Posterior vena cava (tissue), 2 donors: ENCODE data around the gene ULK4. TPM values are rescaled to one million over a fixed set of nuclear protein-coding genes. Genes with fewer than 3 reads are reported as not detected.

Experiments
- DNase-seq: peaks from one replicate; pipeline ENCODE4 v3.0.0-alpha.2; 2020; ENCODE audit warnings: low spot score
- intact Hi-C, 2 donors: fragments of 100-400 bp; cut with DNase I; formaldehyde crosslinking; loops; one replicate each; pipeline versions ENCODE4 v1.14.1 to v1.14.2; 2022 to 2023
- total RNA-seq, 2 donors: library from RNA; stranded (reverse); fragmentation: NEBNext Ultra II Directional; extraction: Animal tissue kit (Norgen Biotek cat#: 25700); gene quantifications; one replicate each; pipeline ENCODE4 v1.2.1, GENCODE V29; 2021
- donor health status: DM: yes; HTN: yes; CAD: no.
- donor health status: DM: yes; HTN: yes; CAD: no.

The ULK4 gene
- total RNA-seq, 2 donors from 2014 or later, result 7.5 to 7.8 TPM

DNA sequence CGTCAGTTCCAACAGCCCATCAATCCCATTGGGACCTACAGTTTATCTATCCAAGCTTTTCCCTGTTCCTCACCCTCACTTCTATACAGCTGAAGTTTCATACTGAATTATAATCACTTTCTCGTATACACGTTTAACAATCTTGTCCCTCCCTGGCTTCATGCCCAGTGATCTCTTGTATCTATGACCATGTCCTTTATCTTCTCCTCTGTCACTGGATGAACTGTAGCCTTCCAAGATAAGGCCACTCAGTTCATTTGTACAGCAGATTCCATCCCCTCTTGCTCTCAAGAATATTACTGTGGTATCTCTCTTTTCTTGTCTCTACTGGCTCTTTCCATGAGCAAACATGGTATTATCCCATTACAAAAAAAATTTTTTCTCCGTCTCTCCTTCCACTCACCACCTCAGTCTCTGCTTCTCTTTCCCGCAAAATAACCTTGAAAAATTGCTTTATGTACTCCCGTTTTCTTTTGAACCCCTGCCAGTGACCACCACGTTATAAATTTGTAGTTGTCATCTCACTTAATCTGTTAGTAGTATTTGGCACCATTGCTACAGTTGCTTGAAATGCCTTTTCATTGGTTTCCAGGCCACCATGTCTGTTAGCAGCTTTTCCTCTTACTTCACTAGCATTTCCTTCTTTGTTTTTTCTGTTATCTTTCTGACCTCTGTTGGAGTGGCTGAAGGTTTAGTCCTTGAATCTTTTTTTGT, 753.2 kb downstream of the ULK4 start:
- intact Hi-C loops, result loop anchor here in 1 of 2 donors (10.0 kb wide), 1 partner anchor 624 kb away; no protein-coding TSS in a partner anchor

DNA sequence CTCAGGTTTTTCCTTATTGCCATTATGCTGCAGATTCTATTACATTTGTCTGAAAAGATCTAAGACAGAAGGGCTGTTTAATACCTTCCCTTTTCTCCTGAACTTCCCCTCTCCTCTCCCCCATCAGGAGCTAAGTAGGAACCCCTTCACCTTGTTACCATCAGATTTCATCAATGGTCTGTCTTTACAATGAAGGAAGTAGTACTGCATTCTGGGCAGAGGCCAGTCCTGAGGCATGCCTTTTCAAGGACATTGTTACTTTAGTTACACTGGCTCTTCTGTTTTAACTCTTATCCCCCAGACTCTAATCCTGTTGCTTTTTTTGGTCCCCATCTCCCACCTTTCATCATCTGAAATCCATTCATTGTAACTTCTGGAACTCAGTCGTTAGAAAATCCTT, 754.5 kb downstream of the ULK4 start:
- DNase-seq, result no peak
- intact Hi-C loops, result loop anchor here in 1 of 2 donors (10.0 kb wide), 1 partner anchor 623 kb away; no protein-coding TSS in a partner anchor

More for the DNA sequence above, 753.2 kb downstream of the ULK4 start:
- no peak for DNase-seq

DNA sequence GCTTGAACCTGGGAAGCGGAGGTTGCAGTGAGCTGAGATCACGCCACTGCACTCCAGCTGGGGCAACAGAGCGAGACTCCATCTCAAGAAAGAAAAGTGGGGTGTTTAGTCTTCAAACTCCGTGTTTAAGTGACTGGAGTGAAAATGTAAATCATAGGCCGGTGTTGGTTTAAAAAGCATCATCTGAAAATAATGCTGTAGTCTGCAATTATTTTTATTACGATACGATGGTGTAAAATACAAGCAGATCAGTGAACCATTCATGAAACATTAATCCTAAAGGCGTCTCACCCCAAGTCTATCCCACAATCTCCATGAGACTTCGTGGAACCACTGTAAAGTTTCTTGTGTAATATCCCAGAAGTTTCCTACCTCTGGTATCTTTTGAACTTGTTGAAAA, 756.3 kb downstream of the ULK4 start:
- intact Hi-C loops, result loop anchor here in 1 of 2 donors (10.0 kb wide), 1 partner anchor 621 kb away; no protein-coding TSS in a partner anchor
- DNase-seq, result no peak

DNA sequence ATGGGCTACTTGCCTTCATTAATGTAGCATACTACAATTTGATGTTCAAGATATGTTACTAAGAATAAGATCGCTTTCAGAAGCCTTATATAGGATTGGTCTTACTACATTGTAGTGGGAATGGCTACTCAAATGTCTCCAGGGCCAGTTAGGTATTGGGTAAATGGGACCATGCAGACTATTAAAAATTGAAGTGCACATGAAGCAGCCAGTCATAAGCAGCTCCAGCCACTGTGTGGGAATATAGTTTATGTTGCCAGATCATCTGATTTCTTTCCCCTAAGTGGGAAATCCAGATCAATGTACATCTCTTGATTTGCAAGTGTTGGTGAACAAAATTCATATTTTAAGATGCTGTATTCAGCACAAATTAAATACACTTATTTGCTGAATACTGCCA, 757.5 kb downstream of the ULK4 start:
- no peak for DNase-seq
- intact Hi-C loops, result loop anchor here in 1 of 2 donors (10.0 kb wide), 1 partner anchor 620 kb away; no protein-coding TSS in a partner anchor

DNA sequence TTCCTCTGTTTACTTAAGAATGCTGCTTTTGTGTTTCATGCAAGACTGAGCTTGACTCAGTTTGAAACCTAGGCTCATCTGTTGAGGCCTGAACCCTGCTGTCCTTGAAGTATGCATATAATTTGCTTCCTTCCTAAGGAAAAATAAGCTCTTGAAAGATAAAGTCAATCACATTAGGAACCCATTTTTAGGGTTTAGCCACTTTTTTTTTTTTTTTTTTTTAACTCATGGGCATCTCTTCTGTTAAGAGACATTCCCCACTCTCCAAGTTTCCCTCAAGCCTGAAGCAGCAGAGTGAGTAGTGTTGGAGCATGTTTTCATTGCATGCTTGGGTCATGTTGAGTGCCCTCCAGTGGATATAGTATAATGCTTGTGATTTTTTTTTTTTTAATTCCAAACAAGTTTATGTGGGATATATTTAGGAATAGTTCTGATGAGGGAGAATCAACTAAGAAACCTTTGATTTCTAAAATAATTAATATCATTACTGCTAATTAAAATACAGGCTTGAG, 759.0 kb downstream of the ULK4 start:
- intact Hi-C loops, result loop anchor here in 1 of 2 donors (10.0 kb wide), 1 partner anchor 618 kb away; no protein-coding TSS in a partner anchor
- no peak for DNase-seq

DNA sequence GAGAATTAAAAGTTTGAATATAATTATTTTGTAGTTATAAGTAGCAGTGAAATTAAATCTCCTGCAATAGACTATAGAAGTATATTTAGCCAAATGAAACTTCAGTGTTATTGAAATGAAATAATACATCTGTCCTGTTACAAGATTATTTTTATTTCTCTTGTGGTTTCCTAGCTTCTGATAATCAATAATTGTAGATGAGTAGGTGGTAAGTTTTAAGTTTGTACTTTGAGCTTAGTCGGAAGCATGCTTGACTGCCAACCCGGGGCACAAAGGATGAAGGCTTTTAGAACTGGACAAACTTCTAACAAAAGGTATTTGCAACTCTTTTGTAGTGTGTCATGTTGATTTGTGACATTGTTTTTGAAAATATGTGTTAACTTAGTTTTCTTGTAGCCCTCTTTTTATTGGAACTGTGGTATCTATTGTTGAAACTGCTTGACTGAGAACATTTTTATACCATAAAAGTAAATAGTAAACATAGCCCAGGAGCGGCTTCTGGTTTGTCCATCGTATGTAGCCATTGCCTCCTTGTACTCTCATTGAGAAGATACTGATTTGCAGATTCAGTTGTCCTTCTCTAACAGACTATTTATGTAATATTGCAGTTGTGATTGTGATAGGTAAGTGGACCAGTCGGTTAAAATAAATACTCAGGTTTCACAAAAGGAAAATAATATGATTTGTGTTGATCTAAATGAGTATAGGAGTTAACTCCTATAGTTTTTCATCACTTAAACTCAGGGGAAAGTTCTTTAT, 759.6 kb downstream of the ULK4 start:
- intact Hi-C loops, result loop anchor here in 1 of 2 donors (10.0 kb wide), 1 partner anchor 617 kb away; no protein-coding TSS in a partner anchor
- DNase-seq, result no peak

DNA sequence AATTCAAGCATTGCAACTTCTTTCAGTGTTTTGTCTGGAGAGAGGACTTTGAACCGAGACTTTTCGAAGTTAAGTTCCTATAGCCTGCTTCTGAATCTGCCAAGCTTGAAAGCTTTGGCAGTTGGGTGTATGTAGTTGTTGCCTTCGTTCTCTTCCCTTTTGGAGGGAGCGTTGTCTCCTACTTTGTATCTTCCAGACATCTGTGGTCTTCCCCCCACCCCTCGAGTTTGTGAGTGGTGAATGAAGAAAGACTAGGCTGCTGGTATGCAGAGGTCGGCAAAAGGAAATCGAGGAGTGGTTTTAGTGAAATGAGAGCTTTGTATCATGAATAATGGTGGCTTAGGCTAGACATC, 761.3 kb downstream of the ULK4 start:
- DNase-seq, result no peak
- intact Hi-C loops, result loop anchor here in 1 of 2 donors (10.0 kb wide), 1 partner anchor 616 kb away; no protein-coding TSS in a partner anchor

DNA sequence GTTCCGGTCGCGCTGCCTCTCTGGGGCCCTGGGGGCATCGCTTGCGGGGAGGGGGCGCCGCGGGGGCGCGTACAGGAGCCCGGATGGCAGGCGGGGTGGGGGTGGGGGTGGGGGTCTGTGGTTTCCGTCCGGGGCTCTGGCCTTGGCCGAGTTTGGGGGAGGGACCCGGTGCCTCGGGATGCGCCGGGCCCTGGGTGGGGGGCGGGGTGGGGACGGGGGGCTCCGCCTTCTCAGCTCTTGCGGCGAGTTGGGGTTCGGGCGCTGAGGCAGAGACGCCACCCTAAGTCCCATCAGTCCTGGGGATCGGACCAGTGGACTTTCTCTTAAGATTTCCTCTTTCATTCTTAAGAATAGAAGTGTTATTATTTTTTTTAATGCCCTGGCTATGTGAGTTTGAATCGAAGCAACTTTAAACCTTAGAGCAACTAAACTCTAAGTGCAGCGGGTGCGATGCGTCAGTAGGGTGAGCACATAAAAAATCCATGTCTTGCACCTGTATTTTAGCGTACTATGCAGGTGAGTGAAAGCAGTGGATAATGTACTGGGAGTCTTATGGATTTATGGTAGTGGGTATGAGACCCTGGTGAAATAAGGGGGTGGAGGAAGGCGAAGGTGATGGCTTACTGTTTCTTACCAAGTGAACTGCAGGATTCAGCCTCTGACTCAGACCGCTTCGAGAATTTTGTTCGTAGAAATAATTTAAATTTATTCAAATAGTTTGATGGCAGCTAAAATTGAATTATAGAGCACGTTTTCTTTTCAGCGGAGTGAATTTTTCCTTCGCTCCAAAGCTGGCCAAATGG, 761.8 kb downstream of the ULK4 start:
- intact Hi-C loops, result loop anchor here in 1 of 2 donors (10.0 kb wide), 1 partner anchor 615 kb away; no protein-coding TSS in a partner anchor
- peak; percentile 84 for DNase-seq

DNA sequence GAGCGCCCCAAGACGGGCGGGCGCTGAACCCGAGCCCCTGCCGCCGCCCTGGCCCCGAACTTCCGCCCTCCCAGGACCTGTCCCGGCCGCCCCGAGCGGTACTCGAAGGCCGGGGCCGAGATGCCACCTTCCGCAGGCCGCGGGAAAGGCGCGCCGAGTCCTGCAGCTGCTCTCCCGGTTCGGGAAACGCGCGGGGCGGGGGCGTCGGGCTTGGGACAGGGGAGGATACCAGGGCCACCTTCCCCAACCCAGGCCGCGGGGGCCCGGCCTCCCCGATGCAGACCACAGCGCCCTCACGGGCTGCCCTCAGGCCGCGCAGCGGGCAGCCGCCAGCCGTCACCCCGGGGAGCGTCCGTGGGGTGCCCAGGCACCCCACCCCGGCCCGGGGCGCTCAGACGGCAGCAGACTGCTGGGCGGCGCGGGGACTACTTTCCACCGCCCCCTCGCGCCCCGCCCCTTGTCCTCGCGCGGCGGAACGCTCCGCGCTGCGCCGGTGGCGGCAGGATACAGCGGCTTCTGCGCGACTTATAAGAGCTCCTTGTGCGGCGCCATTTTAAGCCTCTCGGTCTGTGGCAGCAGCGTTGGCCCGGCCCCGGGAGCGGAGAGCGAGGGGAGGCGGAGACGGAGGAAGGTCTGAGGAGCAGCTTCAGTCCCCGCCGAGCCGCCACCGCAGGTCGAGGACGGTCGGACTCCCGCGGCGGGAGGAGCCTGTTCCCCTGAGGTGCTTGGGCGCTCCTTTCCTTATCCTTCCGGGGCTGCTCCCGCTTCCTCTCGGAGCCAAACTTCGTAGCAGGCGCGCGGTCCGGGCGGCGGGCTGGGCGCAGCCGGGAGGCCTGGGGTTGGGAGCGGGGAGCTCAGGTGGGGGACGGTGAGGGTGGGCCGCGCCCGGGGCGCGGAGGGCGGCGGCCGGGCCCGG, 762.7 kb downstream of the ULK4 start, which contains the start of gene CTNNB1:
Gene CTNNB1 (plus strand): TSS at position 556 of the 916 bp plus-strand sequence. CDS start 24,564 bp downstream, outside the sequence.
- DNase-seq, result peak; percentile 98
- intact Hi-C loops, result no loop called here

DNA sequence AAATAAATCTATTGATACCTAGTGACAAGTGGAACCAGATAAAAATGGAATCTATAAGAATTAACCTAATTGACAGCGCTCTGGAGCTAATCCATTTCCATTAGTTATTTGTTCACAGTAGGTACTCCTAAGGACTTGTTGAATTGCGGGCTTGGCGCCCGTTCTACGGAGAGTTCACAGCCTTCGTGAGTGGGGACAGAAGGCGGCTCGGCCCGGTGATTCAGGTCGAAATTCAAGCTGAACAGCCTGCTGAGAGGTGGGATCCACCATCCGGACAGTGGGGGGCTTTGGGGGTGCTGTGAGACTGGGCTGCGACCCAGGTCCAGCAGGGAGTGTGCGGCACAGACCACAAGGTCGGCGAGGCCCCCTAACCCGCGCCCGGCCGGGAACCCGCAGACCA, 763.4 kb downstream of the ULK4 start:
- intact Hi-C loops, result no loop called here
- DNase-seq, result peak; percentile 81

DNA sequence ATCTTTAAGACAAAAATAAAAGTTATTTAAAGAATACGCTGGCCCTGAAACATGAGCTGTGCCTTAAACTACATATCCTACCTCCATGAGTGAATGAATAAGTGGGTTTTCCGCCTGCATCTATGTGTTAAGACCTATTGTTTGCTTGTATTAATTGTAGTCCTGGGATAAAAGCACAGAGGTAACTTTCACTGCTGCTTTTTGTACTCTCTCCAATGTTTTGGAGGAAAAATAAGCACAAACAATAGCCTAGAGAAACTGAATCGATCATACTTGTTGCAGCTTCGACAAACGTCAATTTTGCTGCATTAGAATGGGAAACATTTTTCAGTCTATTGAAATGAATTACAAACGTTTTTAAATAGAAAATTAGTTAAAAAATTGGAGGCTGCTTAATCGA, 763.9 kb downstream of the ULK4 start:
- intact Hi-C loops, result no loop called here
- no peak for DNase-seq

Other genes with a start within 250 kb of the ULK4 start
- 10 to 100 TPM; 29.4 to 39.2 TPM for gene TRAK1, start 129.3 kb upstream of the ULK4 start, total RNA-seq